ENCODE data around the gene CORO2B.

The CORO2B gene

GRCh38 chr15:68634122-68634482 is 55.3 kb downstream of the CORO2B start:
- no peak overlapping the region for H3K4me3 ChIP-seq (ENCODE audit: low read length)
- TF ChIP-seq CTCF (conservative IDR thresholded peaks at IDR 0.05; ENCODE audit: low read depth, low read length) = no peak
- no peak for DNase-seq (ENCODE audit: low read depth)

GRCh38 chr15:68634531-68634930 is 55.7 kb downstream of the CORO2B start:
- TF ChIP-seq CTCF (conservative IDR thresholded peaks at IDR 0.05; ENCODE audit: low read depth, low read length) = no peak
- no peak for DNase-seq (ENCODE audit: low read depth)
- no peak overlapping the region for H3K4me3 ChIP-seq (ENCODE audit: low read length)

GRCh38 chr15:68635141-68635540 is 56.3 kb downstream of the CORO2B start:
- DNase-seq (ENCODE audit: low read depth) = no peak
- TF ChIP-seq CTCF (conservative IDR thresholded peaks at IDR 0.05; ENCODE audit: low read depth, low read length) = no peak
- no peak overlapping the region for H3K4me3 ChIP-seq (ENCODE audit: low read length)

GRCh38 chr15:68636256-68636655 is 57.5 kb downstream of the CORO2B start:
- no peak for TF ChIP-seq CTCF (conservative IDR thresholded peaks at IDR 0.05; ENCODE audit: low read depth, low read length)

GRCh38 chr15:68637767-68638404 is 59.1 kb downstream of the CORO2B start:
- no peak for DNase-seq (ENCODE audit: low read depth)
- no peak for TF ChIP-seq CTCF (conservative IDR thresholded peaks at IDR 0.05; ENCODE audit: low read depth, low read length)
- no peak overlapping the region for H3K4me3 ChIP-seq (ENCODE audit: low read length)

More at GRCh38 chr15:68636256-68636655, 57.5 kb downstream of the CORO2B start:
- no peak for DNase-seq (ENCODE audit: low read depth)
- no peak overlapping the region for H3K4me3 ChIP-seq (ENCODE audit: low read length)

GRCh38 chr15:68638953-68639515 is 60.2 kb downstream of the CORO2B start:
- DNase-seq (ENCODE audit: low read depth) = no peak
- H3K4me3 ChIP-seq (ENCODE audit: low read length) = no peak overlapping the region
- no peak for TF ChIP-seq CTCF (conservative IDR thresholded peaks at IDR 0.05; ENCODE audit: low read depth, low read length)

- DNase-seq (ENCODE audit: low read depth) = no peak
- TF ChIP-seq CTCF (conservative IDR thresholded peaks at IDR 0.05; ENCODE audit: low read depth, low read length) = no peak
- no peak overlapping the region for H3K4me3 ChIP-seq (ENCODE audit: low read length)
These were observed 61.3 kb downstream of the CORO2B start for GRCh38 chr15:68639926-68640600.
